K562 (cell line): ENCODE measurements around the gene DAPK2. TPM values are rescaled to one million over a fixed set of nuclear protein-coding genes. Genes with fewer than 3 reads are reported as not detected.

ENCODE experiments used
- DACH1 ChIP-seq: fragments of 450-650 bp; IDR thresholded peaks from 2 replicates; pipeline ENCODE4 v1.6.1; 2018; ENCODE audit not compliant: partially characterized antibody
- FIP1L1 ChIP-seq: fragments of 200-400 bp; formaldehyde crosslinking; IDR thresholded peaks from 2 replicates; pipeline ENCODE4 v1.6.1; 2018; ENCODE audit warnings: mild to moderate bottlenecking, low read depth, low read length; ENCODE audit not compliant: poor library complexity, severe bottlenecking
- KHSRP ChIP-seq: fragments of 450-650 bp; IDR thresholded peaks from 2 replicates; pipeline ENCODE4 v1.6.1; 2017
- PATZ1 ChIP-seq: fragments of 250-450 bp; sonication (Bioruptor Pico); IDR thresholded peaks from 2 replicates; pipeline ENCODE4 v1.5.0; 2020; ENCODE audit warnings: mild to moderate bottlenecking, borderline replicate concordance
- ZBTB40 ChIP-seq, 2 experiments: fragments of 450-650 bp in 1 of 2; sonication (generic) in 1 of 2; formaldehyde crosslinking in 1 of 2; IDR thresholded peaks; 2 replicates each; pipeline versions ENCODE4 v1.7.1 to v1.9.0; 2016 to 2022; ENCODE audit warnings: inconsistent platforms in 1 of 2, mild to moderate bottlenecking in 1 of 2, missing genetic modification reagents in 1 of 2
- ZNF184 ChIP-seq: sonication (generic); formaldehyde crosslinking; IDR thresholded peaks from 2 replicates; pipeline ENCODE4 v1.5.0; 2020; ENCODE audit warnings: missing genetic modification reagents
- polyA plus RNA-seq, 8 experiments: library from polyadenylated mRNA; depleted of rRNA in 4 of 8; stranded (reverse) in 5 of 8; unstranded in 3 of 8; fragments of >200 nt; fragmentation: Nextera tagmentation in 2 of 8; fragmentation: Illumina TruSeq in 1 of 8; extraction: Ambion mirVana in 2 of 8; extraction: Trizol in 1 of 8; gene quantifications; 2 replicates each; pipeline versions ENCODE4 v1.2.1 to v1.2.3, GENCODE V29; 2011 to 2014; ENCODE audit warnings: inconsistent platforms in 1 of 8, missing spikeins in 1 of 8
- total RNA-seq, 7 experiments: library from RNA; depleted of rRNA in 6 of 7; stranded (reverse); fragments of >200 nt in 6 of 7; fragmentation: Illumina TruSeq in 2 of 7; extraction: Trizol in 2 of 7; gene quantifications; 2 replicates each; pipeline versions ENCODE4 v1.2.1 to v1.2.3, GENCODE V29; 2011 to 2021; ENCODE audit warnings: low replicate concordance in 1 of 7
- TF ChIP-seq, protein P1 (sequence below): fragments of 250-450 bp; sonication (Bioruptor Pico); IDR thresholded peaks from 2 replicates; pipeline ENCODE4 v1.5.0; 2022; ENCODE audit warnings: mild to moderate bottlenecking
- TF ChIP-seq, protein P2 (sequence below): fragments of 450-650 bp; IDR thresholded peaks from 2 replicates; pipeline ENCODE4 v1.6.1; 2017; ENCODE audit warnings: antibody characterized with exemption, mild to moderate bottlenecking

Gene DAPK2
- total and polyA plus RNA-seq, 9 of the 15 experiments (the other 6 are each of a cell fraction or from before 2014, with no cell fraction given): 0.14 to 5.2 (median 2.2) TPM

GRCh38 chr15:64093627-64094417 lies 47.5 kb upstream of the DAPK2 start, which contains the start of gene CIAO2A (continued):
- TF ChIP-seq, protein P1, sequence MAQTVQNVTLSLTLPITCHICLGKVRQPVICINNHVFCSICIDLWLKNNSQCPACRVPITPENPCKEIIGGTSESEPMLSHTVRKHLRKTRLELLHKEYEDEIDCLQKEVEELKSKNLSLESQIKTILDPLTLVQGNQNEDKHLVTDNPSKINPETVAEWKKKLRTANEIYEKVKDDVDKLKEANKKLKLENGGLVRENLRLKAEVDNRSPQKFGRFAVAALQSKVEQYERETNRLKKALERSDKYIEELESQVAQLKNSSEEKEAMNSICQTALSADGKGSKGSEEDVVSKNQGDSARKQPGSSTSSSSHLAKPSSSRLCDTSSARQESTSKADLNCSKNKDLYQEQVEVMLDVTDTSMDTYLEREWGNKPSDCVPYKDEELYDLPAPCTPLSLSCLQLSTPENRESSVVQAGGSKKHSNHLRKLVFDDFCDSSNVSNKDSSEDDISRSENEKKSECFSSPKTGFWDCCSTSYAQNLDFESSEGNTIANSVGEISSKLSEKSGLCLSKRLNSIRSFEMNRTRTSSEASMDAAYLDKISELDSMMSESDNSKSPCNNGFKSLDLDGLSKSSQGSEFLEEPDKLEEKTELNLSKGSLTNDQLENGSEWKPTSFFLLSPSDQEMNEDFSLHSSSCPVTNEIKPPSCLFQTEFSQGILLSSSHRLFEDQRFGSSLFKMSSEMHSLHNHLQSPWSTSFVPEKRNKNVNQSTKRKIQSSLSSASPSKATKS (CRISPR knock-in tag): no peak
- TF ChIP-seq ZBTB40 (IDR thresholded peaks at IDR 0.05) (peak; percentile 89), ZBTB40 (CRISPR knock-in tag; IDR thresholded peaks at IDR 0.05) (no peak), ZNF184 (no peak), PATZ1 (CRISPR knock-in tag) (no peak), FIP1L1 (no peak), DACH1 (no peak), KHSRP (no peak)
- TF ChIP-seq, protein P2, sequence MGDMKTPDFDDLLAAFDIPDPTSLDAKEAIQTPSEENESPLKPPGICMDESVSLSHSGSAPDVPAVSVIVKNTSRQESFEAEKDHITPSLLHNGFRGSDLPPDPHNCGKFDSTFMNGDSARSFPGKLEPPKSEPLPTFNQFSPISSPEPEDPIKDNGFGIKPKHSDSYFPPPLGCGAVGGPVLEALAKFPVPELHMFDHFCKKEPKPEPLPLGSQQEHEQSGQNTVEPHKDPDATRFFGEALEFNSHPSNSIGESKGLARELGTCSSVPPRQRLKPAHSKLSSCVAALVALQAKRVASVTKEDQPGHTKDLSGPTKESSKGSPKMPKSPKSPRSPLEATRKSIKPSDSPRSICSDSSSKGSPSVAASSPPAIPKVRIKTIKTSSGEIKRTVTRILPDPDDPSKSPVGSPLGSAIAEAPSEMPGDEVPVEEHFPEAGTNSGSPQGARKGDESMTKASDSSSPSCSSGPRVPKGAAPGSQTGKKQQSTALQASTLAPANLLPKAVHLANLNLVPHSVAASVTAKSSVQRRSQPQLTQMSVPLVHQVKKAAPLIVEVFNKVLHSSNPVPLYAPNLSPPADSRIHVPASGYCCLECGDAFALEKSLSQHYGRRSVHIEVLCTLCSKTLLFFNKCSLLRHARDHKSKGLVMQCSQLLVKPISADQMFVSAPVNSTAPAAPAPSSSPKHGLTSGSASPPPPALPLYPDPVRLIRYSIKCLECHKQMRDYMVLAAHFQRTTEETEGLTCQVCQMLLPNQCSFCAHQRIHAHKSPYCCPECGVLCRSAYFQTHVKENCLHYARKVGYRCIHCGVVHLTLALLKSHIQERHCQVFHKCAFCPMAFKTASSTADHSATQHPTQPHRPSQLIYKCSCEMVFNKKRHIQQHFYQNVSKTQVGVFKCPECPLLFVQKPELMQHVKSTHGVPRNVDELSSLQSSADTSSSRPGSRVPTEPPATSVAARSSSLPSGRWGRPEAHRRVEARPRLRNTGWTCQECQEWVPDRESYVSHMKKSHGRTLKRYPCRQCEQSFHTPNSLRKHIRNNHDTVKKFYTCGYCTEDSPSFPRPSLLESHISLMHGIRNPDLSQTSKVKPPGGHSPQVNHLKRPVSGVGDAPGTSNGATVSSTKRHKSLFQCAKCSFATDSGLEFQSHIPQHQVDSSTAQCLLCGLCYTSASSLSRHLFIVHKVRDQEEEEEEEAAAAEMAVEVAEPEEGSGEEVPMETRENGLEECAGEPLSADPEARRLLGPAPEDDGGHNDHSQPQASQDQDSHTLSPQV: peak; percentile 67; the same call in 1 of the 2 replicates
